Measurements from ENCODE around the gene HSPBAP1.
A peak's percentile ranks its signal among the peaks of the same experiment; 100 is the strongest.
"Not testable (repeated sequence)": the region's sequence is repeated elsewhere in the genome, so short reads cannot be mapped to it uniquely, and the experiment has no call there.

HSPBAP1 gene

GRCh38 chr3:122742234-122742633 lies 51.4 kb downstream of the HSPBAP1 start:
- no peak for DNase-seq (ENCODE audit: low spot score)

GRCh38 chr3:122739172-122739571 lies 54.5 kb downstream of the HSPBAP1 start:
- DNase-seq (ENCODE audit: low spot score): no peak

GRCh38 chr3:122732682-122733525 lies 60.7 kb downstream of the HSPBAP1 start:
- not testable (repeated sequence) for DNase-seq (ENCODE audit: low spot score)

- no peak for DNase-seq (ENCODE audit: low spot score)
Observed at GRCh38 chr3:122730240-122730639, 63.4 kb downstream of the HSPBAP1 start.

GRCh38 chr3:122728756-122729514 lies 64.7 kb downstream of the HSPBAP1 start:
- DNase-seq (ENCODE audit: low spot score): no peak

GRCh38 chr3:122728186-122728585 lies 65.4 kb downstream of the HSPBAP1 start:
- peak; percentile 80 for DNase-seq (ENCODE audit: low spot score)

- no peak for DNase-seq (ENCODE audit: low spot score)
Observed at GRCh38 chr3:122727766-122728165, 65.9 kb downstream of the HSPBAP1 start.

GRCh38 chr3:122727294-122727693 lies 66.3 kb downstream of the HSPBAP1 start:
- DNase-seq (ENCODE audit: low spot score): no peak

GRCh38 chr3:122725106-122725505 lies 68.5 kb downstream of the HSPBAP1 start:
- DNase-seq (ENCODE audit: low spot score): no peak

GRCh38 chr3:122719273-122719921 lies 74.2 kb downstream of the HSPBAP1 start:
- peak; percentile 57 for DNase-seq (ENCODE audit: low spot score)

- DNase-seq (ENCODE audit: low spot score): no peak
Observed at GRCh38 chr3:122716667-122717066, 77.0 kb downstream of the HSPBAP1 start.

- DNase-seq (ENCODE audit: low spot score): no peak
Observed at GRCh38 chr3:122714273-122714672, 79.4 kb downstream of the HSPBAP1 start.

GRCh38 chr3:122710616-122711251 lies 82.9 kb downstream of the HSPBAP1 start:
- not testable (repeated sequence) for DNase-seq (ENCODE audit: low spot score)

GRCh38 chr3:122705379-122705778 lies 88.3 kb downstream of the HSPBAP1 start:
- DNase-seq (ENCODE audit: low spot score): peak; percentile 70

- no peak for DNase-seq (ENCODE audit: low spot score)
Observed at GRCh38 chr3:122700193-122700592, 93.4 kb downstream of the HSPBAP1 start.

- no peak for DNase-seq (ENCODE audit: low spot score)
Observed at GRCh38 chr3:122697952-122698620, 95.5 kb downstream of the HSPBAP1 start.

GRCh38 chr3:122695927-122696561 lies 97.6 kb downstream of the HSPBAP1 start:
- no peak for DNase-seq (ENCODE audit: low spot score)

GRCh38 chr3:122694966-122695365 lies 98.7 kb downstream of the HSPBAP1 start:
- DNase-seq (ENCODE audit: low spot score): no peak

GRCh38 chr3:122692674-122693073 lies 101.0 kb downstream of the HSPBAP1 start:
- DNase-seq (ENCODE audit: low spot score): no peak

GRCh38 chr3:122691195-122691594 lies 102.4 kb downstream of the HSPBAP1 start:
- DNase-seq (ENCODE audit: low spot score): no peak

GRCh38 chr3:122690096-122690495 lies 103.5 kb downstream of the HSPBAP1 start:
- DNase-seq (ENCODE audit: low spot score): no peak

All from SK-N-DZ (cell line).